ENCODE data around the gene ERICH6. TPM values are rescaled to one million over a fixed set of nuclear protein-coding genes. Genes with fewer than 3 reads are reported as not detected.

The ERICH6 gene
- total RNA-seq, 3 donors from 2014 or later (not counting 1 experiment from before 2014, with no cell fraction given): 0.35 to 3.7 (median 3.6) TPM

GRCh38 chr3:150666167-150666566 is 37.6 kb downstream of the ERICH6 start:
- H3K4me1 Mint-ChIP-seq: peaks cover 23 to 30% of the 10 kb centered on the region in 2 donors
- no peak overlapping the region for H3K27ac ChIP-seq (ENCODE audit: low read length)
- peak overlapping the region; percentile 63 to 73 for H3K27ac Mint-ChIP-seq
- ATAC-seq: peak in 2 of 3 donors; percentile 40 to 60
- intact Hi-C loops (cut with micrococcal nuclease): no loop called here
- no peaks in the 10 kb centered on the region for H3K9me3 ChIP-seq (ENCODE audit: control insufficient read depth, insufficient read depth, low read length)
- peaks cover 5% of the 10 kb centered on the region for H3K4me1 ChIP-seq (ENCODE audit: control insufficient read depth, insufficient read depth, low read length)
- H3K4me3 Mint-ChIP-seq: peak overlapping the region; percentile 25
- no peaks in the 10 kb centered on the region for H3K36me3 Mint-ChIP-seq
- H3K36me3 ChIP-seq (ENCODE audit: control insufficient read depth, insufficient read depth, low read length): no peaks in the 10 kb centered on the region
- H3K27me3 ChIP-seq (ENCODE audit: control insufficient read depth, insufficient read depth, low read length): no peaks in the 10 kb centered on the region
- 40% methylated on average over 4 of the region's 5 CpGs for WGBS (ENCODE audit: insufficient coverage)
- peak in 1 of 2 donors; percentile 20 for DNase-seq
- no peaks in the 10 kb centered on the region for H3K9me3 Mint-ChIP-seq
- H3K27me3 Mint-ChIP-seq (ENCODE audit: low read depth in 2 of 2): no peaks in the 10 kb centered on the region
- no peak for TF ChIP-seq CTCF (IDR thresholded peaks at IDR 0.05)
- H3K4me3 ChIP-seq (ENCODE audit: low read length): no peak overlapping the region

GRCh38 chr3:150663461-150663860 is 40.3 kb downstream of the ERICH6 start:
- peaks cover 0 to 5% of the 10 kb centered on the region in 2 donors for H3K27me3 Mint-ChIP-seq (ENCODE audit: low read depth in 2 of 2)
- TF ChIP-seq CTCF (IDR thresholded peaks at IDR 0.05): no peak
- no peaks in the 10 kb centered on the region for H3K36me3 Mint-ChIP-seq
- no peak for ATAC-seq
- H3K27ac Mint-ChIP-seq: no peak overlapping the region
- H3K4me3 ChIP-seq (ENCODE audit: low read length): no peak overlapping the region
- intact Hi-C loops (cut with micrococcal nuclease): no loop called here
- H3K9me3 ChIP-seq (ENCODE audit: control insufficient read depth, insufficient read depth, low read length): no peaks in the 10 kb centered on the region
- H3K36me3 ChIP-seq (ENCODE audit: control insufficient read depth, insufficient read depth, low read length): no peaks in the 10 kb centered on the region
- H3K27me3 ChIP-seq (ENCODE audit: control insufficient read depth, insufficient read depth, low read length): no peaks in the 10 kb centered on the region
- H3K9me3 Mint-ChIP-seq: no peaks in the 10 kb centered on the region
- H3K4me1 Mint-ChIP-seq: peaks cover 23 to 34% of the 10 kb centered on the region in 2 donors
- no peak overlapping the region for H3K27ac ChIP-seq (ENCODE audit: low read length)
- DNase-seq: no peak
- no peak overlapping the region for H3K4me3 Mint-ChIP-seq
- H3K4me1 ChIP-seq (ENCODE audit: control insufficient read depth, insufficient read depth, low read length): peaks cover 5% of the 10 kb centered on the region
- WGBS (ENCODE audit: insufficient coverage): 97% methylated on average over 8 of the region's 8 CpGs

- H3K27ac Mint-ChIP-seq: peak overlapping the region in 1 of 2 donors; percentile 3
- WGBS (ENCODE audit: insufficient coverage): 55% methylated on average over 7 of the region's 7 CpGs
- H3K4me3 ChIP-seq (ENCODE audit: low read length): no peak overlapping the region
- H3K9me3 Mint-ChIP-seq: no peaks in the 10 kb centered on the region
- H3K27ac ChIP-seq (ENCODE audit: low read length): no peak overlapping the region
- peaks cover 0 to 5% of the 10 kb centered on the region in 2 donors for H3K27me3 Mint-ChIP-seq (ENCODE audit: low read depth in 2 of 2)
- H3K4me3 Mint-ChIP-seq: no peak overlapping the region
- peaks cover 5% of the 10 kb centered on the region for H3K4me1 ChIP-seq (ENCODE audit: control insufficient read depth, insufficient read depth, low read length)
- no peaks in the 10 kb centered on the region for H3K36me3 Mint-ChIP-seq
- DNase-seq (no peak), ATAC-seq (no peak)
- no peaks in the 10 kb centered on the region for H3K36me3 ChIP-seq (ENCODE audit: control insufficient read depth, insufficient read depth, low read length)
- no peak for TF ChIP-seq CTCF (IDR thresholded peaks at IDR 0.05)
- no peaks in the 10 kb centered on the region for H3K9me3 ChIP-seq (ENCODE audit: control insufficient read depth, insufficient read depth, low read length)
- peaks cover 23 to 34% of the 10 kb centered on the region in 2 donors for H3K4me1 Mint-ChIP-seq
- H3K27me3 ChIP-seq (ENCODE audit: control insufficient read depth, insufficient read depth, low read length): no peaks in the 10 kb centered on the region
- intact Hi-C loops (cut with micrococcal nuclease): no loop called here
Measured at GRCh38 chr3:150662410-150663200, 41.1 kb downstream of the ERICH6 start.

All from natural killer cell (primary cell).